Measurements from ENCODE around the gene SCNN1A. TPM values are rescaled to one million over a fixed set of nuclear protein-coding genes. Genes with fewer than 3 reads are reported as not detected.

SCNN1A gene
- polyA plus RNA-seq, 4 donors: 67.9 to 79.4 (median 70.4) TPM

DNA sequence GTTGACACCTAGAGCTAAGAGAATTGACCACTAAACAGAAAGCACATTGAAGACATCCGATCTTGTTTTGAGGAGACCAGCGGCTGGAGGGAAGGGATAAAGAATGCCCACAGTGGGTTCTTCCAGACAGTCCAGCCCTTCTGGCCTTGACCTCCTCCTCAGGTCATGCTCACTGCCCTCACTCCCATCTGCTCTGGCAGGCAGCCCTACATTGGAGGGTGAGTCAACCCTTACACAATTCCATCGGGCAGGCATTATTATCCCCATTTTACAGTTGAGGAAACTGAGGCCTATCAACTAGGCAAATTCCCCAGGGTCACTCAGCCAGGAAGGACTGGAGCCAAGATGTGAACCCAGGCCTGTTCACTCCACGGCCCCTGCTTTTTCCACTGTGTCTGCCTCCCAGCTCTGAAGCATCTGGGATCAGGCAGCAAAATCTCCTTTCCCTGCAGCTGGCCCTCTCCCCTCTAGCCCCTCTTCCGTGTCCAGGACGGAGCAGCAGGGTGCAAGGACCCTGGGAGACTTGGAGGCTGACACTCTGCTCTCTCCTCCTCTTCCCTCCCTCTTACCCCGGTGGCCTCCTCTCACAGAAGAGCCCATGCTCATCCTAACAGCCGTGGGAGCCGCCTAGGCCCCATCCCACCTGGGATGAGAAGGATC, 5.3 kb downstream of the SCNN1A start:
- DNase-seq (ENCODE audit: low read depth in 4 of 4, low spot score in 3 of 4): no peak

DNA sequence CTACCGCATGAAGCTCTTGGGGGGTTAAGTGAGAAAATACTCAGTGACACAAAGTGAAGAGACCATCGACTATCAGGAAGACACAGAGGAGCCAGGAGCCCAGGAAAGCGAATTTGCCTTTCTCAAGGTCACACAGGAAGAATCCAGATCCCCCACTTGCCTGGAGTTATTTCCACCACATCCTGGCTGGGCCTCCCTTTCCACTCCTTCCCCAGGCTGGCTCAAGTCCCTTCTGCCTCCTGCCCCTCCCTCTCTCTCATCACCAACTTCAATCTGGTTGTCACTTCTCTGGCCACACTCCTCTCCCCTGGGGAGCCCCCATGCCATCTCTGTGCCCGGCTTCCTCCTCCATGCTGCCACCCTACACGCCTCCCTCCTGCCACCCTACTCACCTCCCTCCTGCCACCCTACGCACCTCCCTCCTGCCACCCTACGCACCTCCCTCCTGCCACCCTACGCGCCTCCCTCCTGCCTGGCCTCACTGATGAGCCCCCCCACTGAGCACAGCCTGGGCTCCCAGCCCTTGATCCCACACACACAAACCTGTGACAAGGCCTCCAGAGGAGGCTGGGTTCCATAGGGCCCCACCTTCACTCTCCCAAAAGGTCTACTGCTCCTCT, 6.3 kb downstream of the SCNN1A start:
- no peak for DNase-seq (ENCODE audit: low read depth in 4 of 4, low spot score in 3 of 4)

DNA sequence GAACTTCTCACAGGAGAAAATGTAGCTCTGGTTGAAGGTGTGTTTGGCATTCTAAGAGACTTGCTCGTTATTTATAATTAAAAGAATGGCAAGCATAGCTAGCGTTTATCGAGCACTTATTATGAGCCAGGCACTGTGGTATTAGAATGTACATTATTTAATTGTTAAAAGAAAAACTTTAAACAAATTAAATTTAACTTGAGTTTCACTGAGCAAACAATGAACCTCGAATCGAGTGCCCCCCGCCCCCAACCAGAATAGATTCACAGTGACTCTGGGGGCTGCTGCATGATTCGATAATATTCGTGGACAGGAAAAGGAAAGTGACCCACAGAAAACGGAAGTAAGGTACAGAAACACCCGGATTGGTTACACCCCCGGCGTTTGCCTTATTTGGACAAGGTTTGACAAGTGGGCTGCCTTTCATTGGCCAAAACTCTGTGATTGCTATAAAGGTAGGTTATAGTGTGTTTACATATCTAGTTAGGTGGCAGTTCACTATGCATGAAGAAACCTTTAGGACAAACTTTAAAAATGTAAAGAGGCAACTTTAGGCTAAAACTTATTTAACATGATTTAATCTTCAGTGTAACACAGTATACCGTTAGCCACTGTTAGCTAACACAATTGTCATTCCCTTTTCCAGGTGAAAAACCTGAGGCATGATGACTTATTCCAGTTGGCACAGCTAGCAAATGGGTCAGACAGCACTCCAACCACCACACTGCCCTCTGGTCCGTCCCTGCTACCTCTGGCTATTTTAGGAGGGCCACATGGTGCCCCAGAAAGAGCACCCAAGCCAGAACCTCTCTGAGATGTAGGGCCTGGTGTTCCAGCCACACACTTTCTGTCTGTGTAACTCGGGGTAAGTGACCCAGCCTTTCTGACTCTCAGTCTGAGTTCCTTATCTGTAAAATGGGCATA, 7.1 kb downstream of the SCNN1A start:
- DNase-seq (ENCODE audit: low read depth in 4 of 4, low spot score in 3 of 4): no peak

DNA sequence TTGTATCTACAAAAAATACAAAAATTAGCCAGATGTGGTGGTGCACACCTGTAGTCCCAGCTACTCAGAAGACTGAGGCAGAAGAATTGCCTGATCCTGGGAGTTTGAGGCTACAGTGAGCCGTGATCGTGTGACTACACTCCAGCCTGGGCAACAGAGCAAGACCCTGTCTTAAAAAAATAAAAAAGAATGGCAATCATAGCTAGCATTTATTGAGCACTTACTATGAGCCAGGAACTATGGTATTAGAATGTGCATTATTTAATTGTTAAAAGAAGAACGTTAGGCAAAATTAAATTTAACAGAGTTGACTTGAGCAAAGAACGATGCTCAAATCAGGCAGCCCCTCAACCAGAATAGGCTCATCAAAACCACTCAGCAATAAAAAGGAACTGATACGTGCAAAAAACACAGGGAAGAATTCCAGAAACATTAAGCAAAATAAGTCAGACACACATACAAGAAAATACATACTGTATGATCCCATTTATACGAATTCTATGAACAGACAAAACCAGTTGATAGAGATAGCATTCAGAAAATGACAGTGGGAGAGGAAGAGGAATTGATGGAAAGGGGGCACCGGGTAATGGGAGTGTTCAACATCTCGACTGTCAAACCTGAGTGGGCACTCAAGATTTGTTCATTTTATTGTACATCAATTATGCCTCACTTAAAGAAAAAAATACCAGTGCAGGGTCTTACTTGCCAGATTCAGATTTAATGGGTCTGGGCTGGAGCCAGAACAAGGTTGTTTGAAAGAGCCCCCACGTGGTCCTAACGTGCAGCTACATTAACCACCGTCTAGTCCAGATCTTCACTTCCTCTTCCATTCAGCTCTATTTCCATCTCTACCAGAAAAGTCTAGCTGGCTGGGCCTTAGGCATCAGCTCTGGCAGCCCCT, 8.0 kb downstream of the SCNN1A start:
- no peak for DNase-seq (ENCODE audit: low read depth in 4 of 4, low spot score in 3 of 4)

DNA sequence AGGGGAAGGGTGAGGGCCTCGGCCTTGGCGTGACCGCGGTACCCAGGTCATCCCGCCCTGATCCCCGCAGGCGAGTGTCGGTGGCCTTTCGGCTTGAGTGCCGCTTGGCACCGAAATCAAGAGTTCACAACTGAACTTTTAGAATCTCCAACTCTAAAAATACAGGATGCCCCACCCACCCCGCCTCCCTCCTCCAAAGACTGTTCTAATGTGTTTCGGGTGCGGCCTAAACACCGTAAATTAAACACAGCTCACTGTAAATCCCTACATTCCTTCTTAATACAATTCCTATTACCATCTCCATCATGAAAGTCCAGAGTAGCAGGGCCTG, 11.4 kb downstream of the SCNN1A start:
- DNase-seq (ENCODE audit: low read depth in 4 of 4, low spot score in 3 of 4): no peak

DNA sequence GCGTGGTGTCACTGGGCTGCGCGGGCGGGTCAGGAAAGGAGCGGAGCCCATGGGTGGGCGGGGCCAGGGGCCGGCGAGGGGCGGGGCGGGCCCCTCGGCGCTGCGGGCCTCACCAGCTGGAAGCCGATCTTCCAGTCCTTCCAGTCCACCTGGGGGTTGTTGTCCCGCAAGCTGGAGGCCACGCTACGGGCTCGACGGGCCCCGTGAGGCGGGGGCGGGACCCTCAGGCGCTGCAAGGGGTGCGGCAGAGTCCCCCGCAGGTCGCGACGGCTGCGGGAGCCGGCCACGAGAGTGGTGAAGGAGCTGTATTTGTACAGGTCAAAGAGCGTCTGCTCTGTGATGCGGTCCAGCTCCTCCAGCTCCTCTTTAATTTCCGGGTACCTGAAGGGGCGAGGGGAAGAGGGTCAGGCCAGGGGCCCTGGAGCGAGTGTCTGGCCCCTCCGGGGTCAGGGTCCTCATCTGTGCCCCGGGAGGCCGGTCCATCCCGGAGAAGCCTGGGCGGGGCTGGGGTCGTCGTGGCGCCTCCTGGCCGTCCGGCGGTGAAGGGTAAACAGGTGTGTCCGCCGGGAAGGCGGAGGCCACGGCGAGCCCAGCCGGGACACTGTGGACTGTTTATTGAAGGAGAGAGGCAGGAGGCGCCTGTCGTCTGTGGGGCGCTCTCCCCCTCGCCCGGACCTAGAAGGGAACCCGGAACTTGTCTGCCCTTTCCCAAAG, 11.9 kb downstream of the SCNN1A start:
- no peak for DNase-seq (ENCODE audit: low read depth in 4 of 4, low spot score in 3 of 4)

DNA sequence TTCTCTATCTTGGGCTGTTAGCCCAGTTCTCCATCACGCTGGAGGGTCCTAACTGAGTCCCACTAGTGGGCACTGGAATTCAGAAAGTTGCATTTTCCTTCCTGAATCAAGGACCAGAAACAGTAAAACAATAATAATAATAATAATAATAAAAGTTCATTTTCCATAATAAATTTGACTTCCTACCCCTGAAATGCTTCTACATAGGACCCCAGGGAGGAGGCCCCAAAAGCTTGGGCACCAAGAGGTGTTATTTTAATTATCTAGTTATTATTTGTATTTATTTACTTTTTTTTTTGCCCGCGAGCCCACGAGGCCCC, 12.4 kb downstream of the SCNN1A start:
- DNase-seq (ENCODE audit: low read depth in 4 of 4, low spot score in 3 of 4): no peak

DNA sequence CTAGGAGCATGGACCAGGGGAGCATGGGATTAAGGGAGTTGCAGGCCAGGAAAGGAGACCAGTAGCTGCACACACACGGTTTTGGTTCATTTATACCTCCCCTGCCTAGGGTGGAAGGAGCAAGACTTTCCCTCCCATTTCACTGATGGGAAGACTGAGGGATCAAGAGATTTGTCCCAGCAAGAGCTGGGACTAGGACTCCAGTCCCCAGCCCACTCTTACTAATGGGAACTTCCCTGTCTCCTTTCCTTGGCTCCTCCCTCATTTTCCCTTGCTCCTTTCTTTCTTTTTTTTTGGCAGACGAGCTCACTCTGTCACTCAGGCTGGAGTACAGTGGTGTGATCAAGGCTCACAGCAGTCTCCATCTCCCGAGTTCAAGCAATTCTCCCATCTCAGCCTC, 13.0 kb downstream of the SCNN1A start:
- no peak for DNase-seq (ENCODE audit: low read depth in 4 of 4, low spot score in 3 of 4)

DNA sequence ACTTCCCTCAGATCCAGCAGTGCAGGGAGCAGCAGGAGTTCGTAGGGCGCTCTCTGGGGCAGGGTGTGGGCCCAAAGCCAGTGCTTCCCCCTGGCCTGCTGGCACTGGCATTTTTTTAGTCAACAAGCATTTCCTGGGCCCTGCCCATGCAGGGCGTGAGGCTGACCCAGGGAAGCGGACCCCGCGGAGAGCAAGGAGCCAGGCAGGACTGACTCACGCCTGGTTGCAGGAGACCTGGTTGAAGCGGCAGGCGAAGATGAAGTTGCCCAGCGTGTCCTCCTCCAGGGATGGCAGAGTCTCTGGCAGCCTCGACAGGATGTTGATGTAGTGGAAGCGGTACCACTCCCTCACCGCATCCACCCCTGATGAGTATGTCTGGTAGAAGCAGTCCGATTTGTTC, 13.5 kb downstream of the SCNN1A start:
- DNase-seq (ENCODE audit: low read depth in 4 of 4, low spot score in 3 of 4): no peak

DNA sequence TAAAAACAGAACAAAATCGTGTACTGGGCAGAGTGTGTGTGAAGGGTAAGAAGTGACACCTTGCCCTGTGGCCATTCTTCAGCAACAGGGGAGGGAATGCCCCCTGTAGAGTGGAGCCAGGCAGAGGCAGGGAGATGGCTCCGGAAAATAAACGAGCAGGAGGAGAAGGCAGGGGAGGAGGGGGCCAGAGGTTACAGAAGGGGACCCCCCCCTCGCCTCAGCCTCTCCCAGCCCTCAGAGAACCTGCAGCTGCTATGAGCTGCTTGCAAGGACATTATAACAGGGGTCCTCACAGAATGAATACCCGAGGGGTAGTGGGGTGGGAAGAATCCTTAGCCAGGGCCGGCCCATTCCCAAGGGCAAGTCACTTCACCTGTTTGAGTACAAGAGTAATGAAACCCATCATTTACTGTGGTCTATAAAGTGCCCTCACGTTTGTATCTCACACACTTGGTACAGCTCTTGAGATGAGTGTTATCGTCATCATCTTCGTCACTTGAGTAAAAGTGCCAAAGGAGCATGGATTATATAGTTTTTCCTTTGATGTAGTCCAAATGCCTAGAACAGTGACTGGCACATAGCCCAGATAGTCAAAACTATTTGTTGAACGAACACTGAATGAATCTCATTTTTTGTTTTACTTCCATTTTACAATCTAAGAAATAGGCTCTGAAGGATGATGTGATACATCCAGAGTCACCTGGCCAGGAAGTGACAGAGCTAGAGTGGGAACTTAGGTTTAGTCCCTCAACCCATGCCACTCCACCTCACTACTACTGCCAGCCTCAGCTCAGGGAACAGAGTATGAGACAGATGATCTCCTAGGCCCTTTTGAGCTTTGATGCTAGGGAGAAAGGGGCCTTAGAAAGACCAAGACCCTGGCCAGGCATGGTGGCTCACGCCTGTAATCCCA, 14.5 kb downstream of the SCNN1A start:
- no peak for DNase-seq (ENCODE audit: low read depth in 4 of 4, low spot score in 3 of 4)

DNA sequence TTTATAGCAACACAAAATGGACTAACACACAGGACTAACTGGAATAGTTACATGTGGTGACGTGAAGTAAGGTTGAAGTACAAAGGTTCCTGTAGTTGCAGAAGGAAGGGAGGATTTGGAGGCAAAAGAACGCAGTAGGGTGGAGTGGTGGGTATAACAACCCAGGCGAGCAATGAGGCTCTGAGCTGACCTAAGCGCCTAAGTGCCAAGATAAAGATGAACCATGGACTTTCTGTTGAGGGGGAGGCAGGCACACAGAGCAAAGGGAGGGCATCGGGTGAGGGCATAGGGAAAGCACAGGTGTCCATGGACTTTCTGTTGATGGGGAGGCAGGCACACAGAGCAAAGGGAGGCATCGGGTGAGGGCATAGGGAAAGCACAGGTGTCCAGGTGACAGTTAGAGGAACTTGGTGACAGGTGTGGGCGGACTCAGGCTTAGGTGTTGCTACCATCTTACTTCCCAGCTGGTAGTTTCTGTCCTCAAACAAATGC, 15.2 kb downstream of the SCNN1A start:
- DNase-seq (ENCODE audit: low read depth in 4 of 4, low spot score in 3 of 4): no peak

DNA sequence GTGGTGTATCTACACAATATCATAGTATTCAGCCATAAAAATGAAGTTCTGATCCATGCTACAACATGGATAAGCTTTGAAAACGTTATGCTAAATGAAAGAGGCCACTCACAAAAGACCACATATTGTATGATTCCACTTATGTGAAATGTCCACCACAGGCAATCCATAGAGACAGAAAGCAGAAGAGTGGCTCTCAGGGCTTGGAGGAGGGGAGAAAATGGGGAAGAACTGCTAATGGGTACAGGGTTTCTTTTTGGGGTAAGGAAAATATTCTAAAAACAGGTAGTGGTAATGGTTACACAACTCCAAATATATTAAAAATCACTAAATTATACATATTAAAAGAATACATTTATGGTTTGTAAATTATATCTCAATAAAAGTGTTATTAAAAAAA, 16.5 kb downstream of the SCNN1A start:
- no peak for DNase-seq (ENCODE audit: low read depth in 4 of 4, low spot score in 3 of 4)

DNA sequence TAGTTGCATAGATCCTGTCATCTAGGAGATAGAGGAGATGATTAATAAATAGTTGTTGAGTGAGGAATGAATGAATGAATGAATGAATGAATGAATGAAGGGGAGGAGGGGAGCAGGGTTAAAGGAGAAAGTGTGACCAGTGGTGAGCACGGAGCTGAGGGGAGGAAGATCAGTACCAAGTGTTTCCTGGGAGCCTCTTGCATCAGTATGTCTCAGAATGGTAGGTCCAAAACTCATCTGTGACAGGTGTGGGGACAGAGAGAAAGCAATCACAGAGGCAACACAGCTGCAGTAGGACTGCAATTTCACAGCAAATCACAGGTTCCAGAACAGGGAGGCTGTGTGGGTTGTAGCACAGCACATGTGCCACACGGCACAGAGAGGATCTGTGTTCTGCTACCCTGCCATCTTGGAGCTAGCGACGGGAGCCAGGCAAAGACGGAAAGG, 19.0 kb downstream of the SCNN1A start:
- DNase-seq (ENCODE audit: low read depth in 4 of 4, low spot score in 3 of 4): no peak

DNA sequence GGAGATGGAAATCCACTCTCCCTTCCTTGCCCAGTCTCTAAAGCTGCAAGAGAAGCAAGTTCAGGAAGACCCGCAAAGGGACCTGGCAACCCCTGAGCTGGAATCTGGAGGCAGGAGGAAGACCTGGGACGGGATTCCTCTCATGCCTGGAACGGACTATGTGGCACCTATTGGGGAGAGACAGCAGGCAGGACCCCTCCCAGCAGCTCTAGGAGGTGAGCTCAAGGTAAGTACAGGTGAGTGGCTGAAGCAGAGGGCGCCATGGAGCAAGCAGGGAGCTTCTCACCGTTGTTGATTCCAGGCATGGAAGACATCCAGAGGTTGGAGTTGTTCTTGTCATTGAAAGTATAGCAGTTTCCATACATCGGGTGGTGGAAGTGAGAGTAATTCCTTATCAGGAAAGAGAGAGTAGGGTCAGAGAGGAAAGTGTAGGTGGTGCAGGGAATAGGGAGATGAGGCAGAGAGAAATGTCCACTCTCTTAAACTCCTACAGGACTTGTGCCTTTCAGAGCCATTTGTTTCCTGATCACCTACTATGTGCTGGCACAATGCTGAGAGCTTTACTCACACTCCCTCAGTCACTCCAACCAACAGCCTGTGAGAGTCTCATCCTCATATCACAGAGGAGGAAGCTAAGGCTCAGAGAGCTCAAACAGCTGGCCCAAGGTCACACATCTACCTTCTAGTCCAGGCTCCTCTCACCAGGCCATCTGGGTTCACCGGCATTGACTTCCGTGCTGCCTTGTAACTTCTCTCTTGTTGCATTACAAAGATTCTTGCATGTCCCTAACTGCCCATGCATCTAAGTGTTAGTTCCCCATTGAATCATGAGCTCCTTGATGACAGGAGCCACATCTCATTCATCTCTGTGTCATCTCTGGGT, 19.6 kb downstream of the SCNN1A start:
- no peak for DNase-seq (ENCODE audit: low read depth in 4 of 4, low spot score in 3 of 4)

DNA sequence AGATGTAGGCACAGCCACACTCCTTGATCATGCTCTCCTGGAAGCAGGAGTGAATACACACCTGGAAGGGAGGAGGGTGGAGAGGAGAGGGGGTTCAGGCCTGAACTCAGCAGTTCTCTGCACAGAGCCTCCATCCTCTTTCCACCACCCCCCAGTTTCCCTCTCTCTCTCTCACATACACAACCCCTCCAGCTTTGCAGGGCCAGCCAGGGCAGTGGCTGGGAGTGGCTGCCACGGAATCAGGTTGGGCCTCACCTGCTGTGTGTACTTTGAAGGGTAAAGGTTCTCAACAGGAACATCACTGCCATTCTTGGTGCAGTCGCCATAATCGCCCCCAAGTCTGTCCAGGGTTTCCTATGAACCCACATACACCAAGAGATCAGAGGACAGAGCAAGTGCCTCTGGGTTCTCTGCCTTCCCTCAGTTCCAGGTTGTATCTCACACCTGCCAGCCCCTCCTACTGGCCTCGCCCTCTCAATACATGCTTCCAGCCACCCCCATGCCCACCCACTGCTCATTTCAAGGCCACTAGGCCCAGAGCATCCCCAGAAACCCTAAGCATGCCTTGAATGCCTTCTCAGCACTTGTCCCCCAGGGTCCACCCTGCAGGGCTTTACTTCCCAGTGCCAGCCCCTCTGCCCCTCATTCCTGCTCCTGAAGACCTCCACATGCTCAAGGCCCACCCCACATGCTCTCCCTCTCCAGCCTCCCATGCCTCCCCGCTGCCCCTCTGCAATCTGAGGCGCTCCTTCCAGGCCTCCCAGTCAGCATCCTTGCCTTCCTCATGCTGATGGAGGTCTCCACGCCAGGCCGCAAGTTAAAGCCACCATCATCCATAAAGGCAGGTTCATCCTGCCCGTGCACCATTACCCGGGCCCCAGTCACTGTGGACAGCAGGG, 20.6 kb downstream of the SCNN1A start:
- no peak for DNase-seq (ENCODE audit: low read depth in 4 of 4, low spot score in 3 of 4)

DNA sequence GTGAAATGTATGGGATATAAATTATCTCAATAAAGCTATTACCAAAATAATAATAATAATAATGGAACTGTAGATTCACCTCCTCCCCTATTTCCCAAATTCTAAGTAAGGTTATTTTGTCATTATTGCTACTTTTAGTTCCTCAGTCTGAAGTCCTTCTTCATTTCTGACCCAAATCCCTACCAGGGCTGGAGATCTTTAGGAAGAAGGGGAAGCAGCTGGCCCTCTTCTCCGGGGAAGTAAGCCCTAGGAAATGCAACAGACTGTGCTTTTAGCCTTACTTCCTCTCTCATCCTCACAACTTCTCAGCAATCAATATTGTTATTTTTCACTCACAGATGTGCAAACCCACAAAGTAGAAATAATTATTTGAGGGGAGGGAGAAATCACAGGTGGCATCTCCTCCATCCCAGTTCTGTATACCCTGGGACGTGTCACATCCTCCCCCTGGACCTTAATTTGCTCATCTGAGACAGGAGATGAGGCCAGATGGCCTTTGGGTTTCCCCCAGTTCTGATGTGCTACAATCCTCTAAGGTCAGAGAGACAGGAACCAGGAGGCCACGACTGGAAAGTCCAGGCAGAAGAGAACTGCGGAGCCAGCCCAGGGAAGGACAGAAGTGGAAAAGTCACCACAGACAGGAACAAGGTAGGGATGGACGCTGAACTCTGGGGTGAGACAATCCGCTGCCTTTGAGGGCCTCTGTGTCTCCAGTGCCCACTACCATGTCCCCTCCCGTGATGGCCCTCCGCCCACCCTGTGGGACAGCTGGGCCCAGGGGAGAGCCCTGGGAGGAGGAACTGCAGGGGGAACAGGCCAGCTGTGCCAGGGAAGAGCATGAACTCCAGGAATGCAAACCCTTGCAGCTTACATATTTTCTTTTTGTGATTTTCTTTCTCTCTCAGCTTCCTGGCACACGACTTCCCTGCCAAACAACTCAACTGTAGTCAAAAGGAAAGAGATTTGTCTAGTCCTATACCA, 22.9 kb downstream of the SCNN1A start:
- DNase-seq (ENCODE audit: low read depth in 4 of 4, low spot score in 3 of 4): no peak
